Endodermal cell (in vitro differentiated cells): ENCODE results near the gene CENPF. TPM values are rescaled to one million over a fixed set of nuclear protein-coding genes. Genes with fewer than 3 reads are reported as not detected.

Source experiments
- DNase-seq: peaks from one replicate; pipeline ENCODE4 v3.0.0-alpha.2; 2017
- H3K27ac ChIP-seq: 2 replicates; pipeline ENCODE4 v1.5.1; 2013; ENCODE audit warnings: mild to moderate bottlenecking, low read depth, low read length, moderate library complexity
- H3K27me3 ChIP-seq: 2 replicates; pipeline ENCODE4 v1.6.1; 2013; ENCODE audit warnings: mild to moderate bottlenecking, low read length, moderate library complexity; ENCODE audit not compliant: insufficient read depth, control insufficient read depth, poor library complexity, severe bottlenecking
- H3K36me3 ChIP-seq: 2 replicates; pipeline ENCODE4 v1.7.0; 2013; ENCODE audit warnings: mild to moderate bottlenecking, low read length, moderate library complexity; ENCODE audit not compliant: control insufficient read depth, insufficient read depth
- H3K4me1 ChIP-seq: one replicate; pipeline ENCODE4 v1.7.0; 2013; ENCODE audit warnings: low read length; ENCODE audit not compliant: control insufficient read depth, insufficient read depth
- H3K4me3 ChIP-seq: 2 replicates; pipeline ENCODE4 v1.5.1; 2013; ENCODE audit warnings: mild to moderate bottlenecking, low read length, moderate library complexity
- H3K9ac ChIP-seq: 2 replicates; pipeline ENCODE4 v1.6.1; 2013; ENCODE audit warnings: mild to moderate bottlenecking, low read length, moderate library complexity; ENCODE audit not compliant: poor library complexity, severe bottlenecking; ENCODE audit errors: extremely low read depth
- H3K9me3 ChIP-seq: 2 replicates; pipeline ENCODE4 v1.6.1; 2013; ENCODE audit warnings: mild to moderate bottlenecking, low read length, moderate library complexity; ENCODE audit not compliant: control insufficient read depth
- H3K27ac Mint-ChIP-seq: 2 replicates; pipeline ENCODE4 v1.8.0; 2020; ENCODE audit warnings: mixed read lengths
- H3K27me3 Mint-ChIP-seq: 2 replicates; pipeline ENCODE4 v1.8.0; 2021; ENCODE audit warnings: mild to moderate bottlenecking, mixed read lengths; ENCODE audit not compliant: insufficient read depth
- H3K36me3 Mint-ChIP-seq: 2 replicates; pipeline ENCODE4 v1.8.0; 2020; ENCODE audit warnings: low read depth, mixed read lengths
- H3K4me1 Mint-ChIP-seq: 2 replicates; pipeline ENCODE4 v1.8.0; 2020; ENCODE audit warnings: mixed read lengths
- H3K4me3 Mint-ChIP-seq: 2 replicates; pipeline ENCODE4 v1.8.0; 2020; ENCODE audit warnings: mild to moderate bottlenecking, moderate library complexity, mixed read lengths
- H3K9me3 Mint-ChIP-seq: 2 replicates; pipeline ENCODE4 v1.8.0; 2020; ENCODE audit warnings: mild to moderate bottlenecking, mixed read lengths
- CTCF ChIP-seq: fragments of 200-600 bp; sonication (generic); conservative IDR thresholded peaks from 2 replicates; pipeline ENCODE4 v1.5.0; 2021; ENCODE audit warnings: antibody characterized with exemption, mild to moderate bottlenecking
- WGBS, 2 experiments: methylation state at CpG; one replicate each; pipeline versions ENCODE4 v1.1.5 to v1.1.7; 2013; ENCODE audit warnings: missing lambda C conversion rate in 2 of 2, mixed read lengths in 1 of 2; ENCODE audit not compliant: insufficient coverage in 1 of 2, insufficient read length in 1 of 2; 5-methylcytosine and 5-hydroxymethylcytosine counted together
- total RNA-seq, 2 donors: library from RNA; stranded (reverse); fragmentation: NEBNext Ultra II Directional in 1 of 2; extraction: Animal tissue kit (Norgen Biotek cat#: 25700) in 1 of 2; gene quantifications; 2 replicates in 1 of 2; 3 replicates in 1 of 2; pipeline ENCODE4 v1.2.1, GENCODE V29; 2021

The CENPF gene
- total RNA-seq, 2 donors from 2014 or later, result 77.2 to 87.2 TPM

DNA sequence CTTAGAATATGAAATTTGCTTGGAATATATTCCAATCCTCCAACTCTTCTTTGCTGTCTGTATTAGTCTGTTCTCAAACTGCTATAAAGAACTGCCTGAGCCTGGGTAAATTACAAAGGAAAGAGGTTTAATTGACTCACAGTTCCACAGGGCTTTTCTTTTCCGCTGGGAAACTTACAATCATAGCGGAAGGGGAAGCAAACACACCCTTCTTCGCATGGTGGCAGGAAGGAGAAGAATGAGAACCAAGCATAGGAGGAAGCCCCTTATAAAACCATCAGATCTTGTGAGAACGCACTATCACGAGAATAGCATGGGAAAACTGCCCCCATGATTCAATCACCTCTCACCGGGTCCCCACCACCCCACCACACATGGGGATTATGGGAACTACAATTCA is 14.8 kb downstream of the CENPF start:
- Histone ChIP-seq H3K4me1 (no peaks in the 10 kb centered on the region), H3K9me3 (no peaks in the 10 kb centered on the region), H3K4me3 (no peak overlapping the region), H3K9ac (no peak overlapping the region), H3K27me3 (no peaks in the 10 kb centered on the region), H3K36me3 (peaks cover 83% of the 10 kb centered on the region), H3K27ac (no peak overlapping the region)
- no peak for TF ChIP-seq CTCF
- no peaks in the 10 kb centered on the region for H3K9me3 Mint-ChIP-seq
- no peak for DNase-seq
- H3K4me1 Mint-ChIP-seq, result no peaks in the 10 kb centered on the region
- no peaks in the 10 kb centered on the region for H3K27me3 Mint-ChIP-seq
- H3K27ac Mint-ChIP-seq, result no peak overlapping the region
- WGBS, 2 experiments, result 88 to 100% methylated on average over 2 to 6 of the region's 6 CpGs
- no peak overlapping the region for H3K4me3 Mint-ChIP-seq
- peaks cover 53% of the 10 kb centered on the region for H3K36me3 Mint-ChIP-seq

GRCh38 chr1:214621236-214621635 is 18.2 kb downstream of the CENPF start:
- Mint-ChIP-seq H3K36me3 (peaks cover 65% of the 10 kb centered on the region), H3K4me3 (no peak overlapping the region), H3K4me1 (no peaks in the 10 kb centered on the region), H3K27ac (no peak overlapping the region), H3K27me3 (no peaks in the 10 kb centered on the region), H3K9me3 (no peaks in the 10 kb centered on the region)
- H3K4me1 ChIP-seq, result no peaks in the 10 kb centered on the region
- H3K27me3 ChIP-seq, result no peaks in the 10 kb centered on the region
- 92 to 95% methylated on average over 2 of the region's 2 CpGs for WGBS, 2 experiments
- no peak overlapping the region for H3K9ac ChIP-seq
- TF ChIP-seq CTCF, result no peak
- peaks cover 85% of the 10 kb centered on the region for H3K36me3 ChIP-seq
- H3K27ac ChIP-seq, result no peak overlapping the region
- H3K4me3 ChIP-seq, result no peak overlapping the region
- H3K9me3 ChIP-seq, result peaks cover 15% of the 10 kb centered on the region
- DNase-seq, result no peak

- Mint-ChIP-seq H3K36me3 (peaks cover 62% of the 10 kb centered on the region), H3K27ac (no peak overlapping the region), H3K4me3 (no peak overlapping the region), H3K4me1 (no peaks in the 10 kb centered on the region), H3K27me3 (no peaks in the 10 kb centered on the region), H3K9me3 (no peaks in the 10 kb centered on the region)
- Histone ChIP-seq H3K4me1 (no peaks in the 10 kb centered on the region), H3K36me3 (peaks cover 83% of the 10 kb centered on the region), H3K9ac (no peak overlapping the region), H3K4me3 (no peak overlapping the region), H3K27ac (no peak overlapping the region), H3K27me3 (no peaks in the 10 kb centered on the region), H3K9me3 (peaks cover 17% of the 10 kb centered on the region)
- no peak for DNase-seq
- whole genome bisulfite sequencing, 2 experiments, result no CpG with 5 or more reads among the region's 1 CpG
- TF ChIP-seq CTCF, result no peak
Measured at GRCh38 chr1:214623430-214623829, 20.4 kb downstream of the CENPF start.
